HEK293T (cell line): Measurements from ENCODE around the gene IFFO2.

Source experiments
- ARNT ChIP-seq: fragments of 450-650 bp; IDR thresholded peaks from 2 replicates; pipeline ENCODE4 v1.6.1; 2017; ENCODE audit warnings: mild to moderate bottlenecking
- BHLHE40 ChIP-seq: fragments of 450-650 bp; IDR thresholded peaks from 2 replicates; pipeline ENCODE4 v1.6.1; 2016; ENCODE audit warnings: mild to moderate bottlenecking, moderate library complexity, borderline replicate concordance
- CTBP1 ChIP-seq: fragments of 450-650 bp; IDR thresholded peaks from 2 replicates; pipeline ENCODE4 v1.6.1; 2016; ENCODE audit warnings: borderline replicate concordance
- ELF4 ChIP-seq: fragments of 450-650 bp; IDR thresholded peaks from 2 replicates; pipeline ENCODE4 v1.6.1; 2017; ENCODE audit warnings: antibody characterized with exemption
- FOXA1 ChIP-seq: fragments of 450-650 bp; IDR thresholded peaks from 2 replicates; pipeline ENCODE4 v1.6.1; 2016; ENCODE audit warnings: mild to moderate bottlenecking
- FOXK2 ChIP-seq: fragments of 450-650 bp; IDR thresholded peaks from 2 replicates; pipeline ENCODE4 v1.6.1; 2016; ENCODE audit warnings: mild to moderate bottlenecking
- FOXM1 ChIP-seq: fragments of 450-650 bp; IDR thresholded peaks from 2 replicates; pipeline ENCODE4 v1.6.1; 2017; ENCODE audit warnings: mild to moderate bottlenecking, borderline replicate concordance
- HDGF ChIP-seq: fragments of 450-650 bp; IDR thresholded peaks from 2 replicates; pipeline ENCODE4 v1.6.1; 2017; ENCODE audit warnings: antibody characterized with exemption, borderline replicate concordance
- L3MBTL2 ChIP-seq: fragments of 450-650 bp; conservative IDR thresholded peaks from 2 replicates; pipeline ENCODE4 v1.6.1; 2016; ENCODE audit warnings: mild to moderate bottlenecking
- LEF1 ChIP-seq: fragments of 450-650 bp; IDR thresholded peaks from 2 replicates; pipeline ENCODE4 v1.6.1; 2017; ENCODE audit warnings: mild to moderate bottlenecking, borderline replicate concordance
- SP1 ChIP-seq: fragments of 450-650 bp; IDR thresholded peaks from 2 replicates; pipeline ENCODE4 v1.6.1; 2017
- SUZ12 ChIP-seq: fragments of 450-650 bp; IDR thresholded peaks from 2 replicates; pipeline ENCODE4 v1.6.1; 2016; ENCODE audit warnings: mild to moderate bottlenecking
- TARDBP ChIP-seq: fragments of 450-650 bp; IDR thresholded peaks from 2 replicates; pipeline ENCODE4 v1.6.1; 2016
- ZNF384 ChIP-seq: fragments of 450-650 bp; IDR thresholded peaks from 2 replicates; pipeline ENCODE4 v1.6.1; 2016

DNA sequence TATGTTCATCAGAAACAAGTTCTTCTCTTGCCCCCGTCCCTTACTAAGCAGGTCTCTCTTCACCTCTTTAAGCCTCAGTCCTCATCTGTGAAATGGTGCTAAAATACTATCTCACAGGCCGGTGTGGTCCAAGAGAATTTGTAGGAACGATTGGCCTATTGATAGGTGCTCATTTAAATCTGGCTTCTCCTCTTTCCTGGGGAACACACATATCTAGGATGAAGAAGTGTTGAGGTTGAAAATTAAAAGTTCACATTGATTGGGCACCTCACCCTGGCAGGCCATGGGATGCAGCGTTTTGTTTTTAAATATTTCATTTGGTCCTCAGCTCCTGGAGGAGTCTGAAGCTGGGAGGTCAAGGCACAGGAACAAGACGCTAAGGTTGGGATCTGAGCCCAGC lies 88.1 kb downstream of the IFFO2 start:
- TF ChIP-seq FOXM1 (no peak), SUZ12 (no peak), FOXK2 (no peak), LEF1 (no peak), L3MBTL2 (no peak), CTBP1 (no peak), HDGF (no peak), ELF4 (no peak), TARDBP (no peak), ZNF384 (no peak), SP1 (no peak), ARNT (no peak), BHLHE40 (no peak), FOXA1 (no peak)
